ENCODE data around the gene PCYT1B. TPM values are rescaled to one million over a fixed set of nuclear protein-coding genes. Genes with fewer than 3 reads are reported as not detected.

PCYT1B gene
- total and polyA plus RNA-seq, 9 donors, result 1.4 to 3.1 (median 2.0) TPM

DNA sequence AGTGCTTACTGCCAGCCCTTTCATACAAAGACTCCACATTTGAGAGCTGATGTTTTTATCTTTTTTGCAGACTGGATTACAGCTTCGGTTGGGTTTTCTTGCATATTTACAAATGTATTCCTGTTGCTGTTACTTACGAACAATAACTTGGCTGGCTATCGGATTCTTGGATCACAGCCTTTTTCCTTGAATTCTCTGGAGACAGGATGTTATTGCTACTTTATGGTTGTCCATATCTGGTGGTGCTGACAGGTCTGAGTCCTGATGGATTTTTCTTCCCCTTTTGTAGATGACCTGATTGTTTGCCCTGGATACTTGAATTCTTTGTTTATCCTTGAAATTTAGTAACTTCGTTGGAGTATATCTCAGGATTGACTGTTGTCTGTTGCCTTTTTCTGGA lies 104.4 kb downstream of the PCYT1B start:
- Histone ChIP-seq H3K4me1 (ENCODE audit: control insufficient read depth, insufficient read depth, low read length) (no peaks in the 10 kb centered on the region), H3K27ac (ENCODE audit: low read length) (no peak overlapping the region), H3K27me3 (ENCODE audit: control insufficient read depth, insufficient read depth, low read length) (peaks cover 21% of the 10 kb centered on the region), H3K9me3 (replicated peaks; ENCODE audit: control insufficient read depth, low read depth, low read length) (no peaks in the 10 kb centered on the region), H3K4me3 (ENCODE audit: low read length) (no peak overlapping the region), H3K36me3 (ENCODE audit: control insufficient read depth, insufficient read depth, low read length) (no peaks in the 10 kb centered on the region)
- no CpG with 5 or more reads among the region's 4 CpGs for WGBS (ENCODE audit: insufficient coverage)
- DNase-seq, result peak; percentile 73

- Histone ChIP-seq H3K27ac (ENCODE audit: low read length) (no peak overlapping the region), H3K4me1 (ENCODE audit: control insufficient read depth, insufficient read depth, low read length) (no peaks in the 10 kb centered on the region), H3K27me3 (ENCODE audit: control insufficient read depth, insufficient read depth, low read length) (peaks cover 11% of the 10 kb centered on the region), H3K9me3 (replicated peaks; ENCODE audit: control insufficient read depth, low read depth, low read length) (no peaks in the 10 kb centered on the region), H3K36me3 (ENCODE audit: control insufficient read depth, insufficient read depth, low read length) (no peaks in the 10 kb centered on the region), H3K4me3 (ENCODE audit: low read length) (no peak overlapping the region)
- no peak for DNase-seq
Measured at GRCh38 chrX:24536551-24536950, 110.6 kb downstream of the PCYT1B start.

GRCh38 chrX:24528605-24529004 lies 118.5 kb downstream of the PCYT1B start:
- no CpG with 5 or more reads among the region's 1 CpG for WGBS (ENCODE audit: insufficient coverage)
- no peak overlapping the region for H3K27ac ChIP-seq (ENCODE audit: low read length)
- no peak overlapping the region for H3K4me3 ChIP-seq (ENCODE audit: low read length)
- H3K9me3 ChIP-seq (replicated peaks; ENCODE audit: control insufficient read depth, low read depth, low read length), result no peaks in the 10 kb centered on the region
- H3K4me1 ChIP-seq (ENCODE audit: control insufficient read depth, insufficient read depth, low read length), result no peaks in the 10 kb centered on the region
- H3K36me3 ChIP-seq (ENCODE audit: control insufficient read depth, insufficient read depth, low read length), result no peaks in the 10 kb centered on the region
- peaks cover 9% of the 10 kb centered on the region for H3K27me3 ChIP-seq (ENCODE audit: control insufficient read depth, insufficient read depth, low read length)
- DNase-seq, result no peak

DNA sequence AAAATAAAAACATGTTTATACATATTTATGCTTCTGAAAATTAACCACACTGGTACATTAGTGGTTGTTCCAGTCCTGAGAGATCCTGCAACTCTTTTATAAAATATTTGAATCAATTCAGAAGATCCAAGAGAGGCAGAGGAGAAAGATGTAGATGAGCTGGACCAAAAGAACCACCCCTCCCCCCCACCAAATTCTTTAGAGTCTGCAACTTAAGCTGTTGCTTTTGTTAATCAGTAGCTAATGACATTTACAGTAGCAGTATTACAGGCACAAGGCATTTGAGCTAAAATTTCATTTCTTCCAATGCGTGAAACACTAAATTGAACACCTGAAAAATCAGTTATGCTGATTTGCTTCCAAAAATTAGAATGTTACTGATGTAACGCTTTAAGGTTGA lies 120.5 kb downstream of the PCYT1B start:
- peak; percentile 49 for DNase-seq
- Histone ChIP-seq H3K36me3 (ENCODE audit: control insufficient read depth, insufficient read depth, low read length) (no peaks in the 10 kb centered on the region), H3K4me1 (ENCODE audit: control insufficient read depth, insufficient read depth, low read length) (no peaks in the 10 kb centered on the region), H3K4me3 (ENCODE audit: low read length) (no peak overlapping the region), H3K27ac (ENCODE audit: low read length) (no peak overlapping the region), H3K9me3 (replicated peaks; ENCODE audit: control insufficient read depth, low read depth, low read length) (no peaks in the 10 kb centered on the region), H3K27me3 (ENCODE audit: control insufficient read depth, insufficient read depth, low read length) (peaks cover 10% of the 10 kb centered on the region)
- no CpG with 5 or more reads among the region's 2 CpGs for WGBS (ENCODE audit: insufficient coverage)

DNA sequence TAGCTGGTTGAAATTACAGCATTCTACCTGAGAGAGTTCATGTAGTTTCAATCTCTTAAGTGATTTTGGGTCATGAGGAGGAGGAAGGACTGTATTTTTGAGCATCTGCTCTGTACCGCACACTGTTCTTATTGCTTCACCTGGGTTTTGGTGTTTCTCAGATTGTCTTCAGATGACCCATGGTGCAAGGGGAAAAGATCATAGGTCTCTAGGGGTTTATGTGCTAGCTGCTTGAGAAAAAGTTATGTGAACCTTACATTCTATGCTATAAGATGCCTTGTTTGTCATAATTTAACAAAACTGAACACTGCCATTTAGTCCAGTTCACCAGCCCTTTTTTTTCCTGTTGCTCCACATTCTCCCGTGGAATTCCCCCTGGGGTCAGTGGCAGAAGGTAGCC lies 121.7 kb downstream of the PCYT1B start:
- WGBS (ENCODE audit: insufficient coverage), result no CpG with 5 or more reads among the region's 2 CpGs

GRCh38 chrX:24520472-24520871 lies 126.7 kb downstream of the PCYT1B start:
- no peak overlapping the region for H3K27ac ChIP-seq (ENCODE audit: low read length)
- H3K4me1 ChIP-seq (ENCODE audit: control insufficient read depth, insufficient read depth, low read length), result no peaks in the 10 kb centered on the region
- no CpG with 5 or more reads among the region's 2 CpGs for WGBS (ENCODE audit: insufficient coverage)

More for the DNA sequence above, 121.7 kb downstream of the PCYT1B start:
- H3K27ac ChIP-seq (ENCODE audit: low read length), result no peak overlapping the region
- no peaks in the 10 kb centered on the region for H3K9me3 ChIP-seq (replicated peaks; ENCODE audit: control insufficient read depth, low read depth, low read length)
- no peak for DNase-seq
- no peak overlapping the region for H3K4me3 ChIP-seq (ENCODE audit: low read length)
- no peaks in the 10 kb centered on the region for H3K4me1 ChIP-seq (ENCODE audit: control insufficient read depth, insufficient read depth, low read length)
- no peaks in the 10 kb centered on the region for H3K36me3 ChIP-seq (ENCODE audit: control insufficient read depth, insufficient read depth, low read length)
- H3K27me3 ChIP-seq (ENCODE audit: control insufficient read depth, insufficient read depth, low read length), result peaks cover 12% of the 10 kb centered on the region

GRCh38 chrX:24515447-24515846 lies 131.7 kb downstream of the PCYT1B start:
- DNase-seq, result peak; percentile 63
- H3K27ac ChIP-seq (ENCODE audit: low read length), result no peak overlapping the region

More at GRCh38 chrX:24520472-24520871, 126.7 kb downstream of the PCYT1B start:
- Histone ChIP-seq H3K4me3 (ENCODE audit: low read length) (no peak overlapping the region), H3K36me3 (ENCODE audit: control insufficient read depth, insufficient read depth, low read length) (no peaks in the 10 kb centered on the region), H3K9me3 (replicated peaks; ENCODE audit: control insufficient read depth, low read depth, low read length) (no peaks in the 10 kb centered on the region), H3K27me3 (ENCODE audit: control insufficient read depth, insufficient read depth, low read length) (peaks cover 5% of the 10 kb centered on the region)
- no peak for DNase-seq

DNA sequence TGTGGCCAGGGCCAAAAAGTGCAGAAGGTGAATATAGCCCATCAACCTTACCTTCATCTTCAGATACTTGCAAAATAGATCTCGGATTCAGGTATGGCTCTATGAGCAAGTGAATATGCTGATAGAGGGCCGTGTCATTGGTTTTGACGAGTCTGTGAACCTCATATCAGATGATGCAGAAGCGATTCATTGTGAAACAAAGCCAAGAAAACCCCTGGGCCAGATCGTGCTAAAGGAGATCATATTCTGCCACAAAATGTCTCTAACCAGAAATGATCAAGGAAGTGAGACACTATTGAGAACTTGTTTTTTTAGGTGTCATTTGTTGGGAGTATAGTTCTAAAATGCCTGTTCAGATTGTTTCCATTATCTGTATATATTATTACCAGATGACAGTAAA lies 133.7 kb downstream of the PCYT1B start:
- WGBS (ENCODE audit: insufficient coverage), result 56% methylated on average over 3 of the region's 5 CpGs
- no peak for DNase-seq
- H3K9me3 ChIP-seq (replicated peaks; ENCODE audit: control insufficient read depth, low read depth, low read length), result no peaks in the 10 kb centered on the region
- H3K27ac ChIP-seq (ENCODE audit: low read length), result no peak overlapping the region
- no peaks in the 10 kb centered on the region for H3K36me3 ChIP-seq (ENCODE audit: control insufficient read depth, insufficient read depth, low read length)
- peaks cover 4% of the 10 kb centered on the region for H3K27me3 ChIP-seq (ENCODE audit: control insufficient read depth, insufficient read depth, low read length)
- no peak overlapping the region for H3K4me3 ChIP-seq (ENCODE audit: low read length)
- no peaks in the 10 kb centered on the region for H3K4me1 ChIP-seq (ENCODE audit: control insufficient read depth, insufficient read depth, low read length)

More at GRCh38 chrX:24515447-24515846, 131.7 kb downstream of the PCYT1B start:
- Histone ChIP-seq H3K9me3 (replicated peaks; ENCODE audit: control insufficient read depth, low read depth, low read length) (no peaks in the 10 kb centered on the region), H3K36me3 (ENCODE audit: control insufficient read depth, insufficient read depth, low read length) (no peaks in the 10 kb centered on the region), H3K4me3 (ENCODE audit: low read length) (no peak overlapping the region), H3K4me1 (ENCODE audit: control insufficient read depth, insufficient read depth, low read length) (no peaks in the 10 kb centered on the region), H3K27me3 (ENCODE audit: control insufficient read depth, insufficient read depth, low read length) (peaks cover 4% of the 10 kb centered on the region)
- no CpG with 5 or more reads among the region's 4 CpGs for WGBS (ENCODE audit: insufficient coverage)

GRCh38 chrX:24508375-24508774 lies 138.8 kb downstream of the PCYT1B start:
- WGBS (ENCODE audit: insufficient coverage), result no CpG with 5 or more reads among the region's 8 CpGs
- H3K27me3 ChIP-seq (ENCODE audit: control insufficient read depth, insufficient read depth, low read length), result peaks cover 9% of the 10 kb centered on the region
- no peaks in the 10 kb centered on the region for H3K4me1 ChIP-seq (ENCODE audit: control insufficient read depth, insufficient read depth, low read length)
- H3K9me3 ChIP-seq (replicated peaks; ENCODE audit: control insufficient read depth, low read depth, low read length), result no peaks in the 10 kb centered on the region
- no peaks in the 10 kb centered on the region for H3K36me3 ChIP-seq (ENCODE audit: control insufficient read depth, insufficient read depth, low read length)
- H3K27ac ChIP-seq (ENCODE audit: low read length), result no peak overlapping the region
- H3K4me3 ChIP-seq (ENCODE audit: low read length), result no peak overlapping the region
- DNase-seq, result no peak
